HG03457 (cell line): ENCODE results near the gene HEPHL1.

Experiments used
- ATAC-seq: cut with Tn5 transposase; IDR thresholded peaks from one replicate; pipeline ENCODE4 v1.9.1; 2021; ENCODE audit warnings: moderate number of reproducible peaks; ENCODE audit not compliant: unreplicated experiment

HEPHL1 gene

DNA sequence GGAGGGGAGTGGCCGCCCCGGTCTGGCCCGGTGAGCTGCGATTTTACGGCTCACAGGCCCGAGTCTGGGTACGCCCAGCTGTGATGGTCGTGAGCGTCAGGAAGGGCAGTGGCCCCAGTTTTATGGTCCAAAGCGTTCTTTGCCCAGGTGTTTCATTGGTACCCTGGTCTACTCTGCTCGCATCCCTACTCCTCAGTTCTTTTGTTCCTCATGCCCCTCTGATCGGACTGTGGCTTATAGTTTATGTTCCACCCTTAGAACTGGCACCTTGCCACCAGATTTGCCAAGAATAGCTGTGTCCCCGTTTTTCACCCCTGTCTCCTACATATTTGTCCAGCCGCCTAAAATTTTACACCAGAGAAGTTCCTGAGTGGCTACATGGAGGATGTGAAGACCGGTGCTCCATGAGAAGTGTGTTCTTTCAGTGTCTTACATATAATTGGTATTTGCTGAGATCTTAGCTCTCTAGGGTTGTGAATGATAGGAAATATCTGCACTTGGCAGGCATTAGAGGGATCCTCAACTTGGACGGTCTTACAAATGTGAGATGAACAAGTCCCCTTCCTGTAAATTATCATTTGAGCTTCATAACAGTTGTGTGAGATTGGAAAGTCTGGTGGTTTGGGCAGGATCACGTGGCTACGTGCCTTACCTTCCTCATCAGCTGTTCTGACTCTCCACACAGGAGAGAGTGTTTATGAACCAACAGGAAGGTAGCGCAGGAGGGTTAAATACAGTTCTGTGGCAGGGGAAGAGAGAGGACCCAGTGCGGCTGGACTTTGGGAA is 108.6 kb downstream of the HEPHL1 start:
- ATAC-seq, result no peak

DNA sequence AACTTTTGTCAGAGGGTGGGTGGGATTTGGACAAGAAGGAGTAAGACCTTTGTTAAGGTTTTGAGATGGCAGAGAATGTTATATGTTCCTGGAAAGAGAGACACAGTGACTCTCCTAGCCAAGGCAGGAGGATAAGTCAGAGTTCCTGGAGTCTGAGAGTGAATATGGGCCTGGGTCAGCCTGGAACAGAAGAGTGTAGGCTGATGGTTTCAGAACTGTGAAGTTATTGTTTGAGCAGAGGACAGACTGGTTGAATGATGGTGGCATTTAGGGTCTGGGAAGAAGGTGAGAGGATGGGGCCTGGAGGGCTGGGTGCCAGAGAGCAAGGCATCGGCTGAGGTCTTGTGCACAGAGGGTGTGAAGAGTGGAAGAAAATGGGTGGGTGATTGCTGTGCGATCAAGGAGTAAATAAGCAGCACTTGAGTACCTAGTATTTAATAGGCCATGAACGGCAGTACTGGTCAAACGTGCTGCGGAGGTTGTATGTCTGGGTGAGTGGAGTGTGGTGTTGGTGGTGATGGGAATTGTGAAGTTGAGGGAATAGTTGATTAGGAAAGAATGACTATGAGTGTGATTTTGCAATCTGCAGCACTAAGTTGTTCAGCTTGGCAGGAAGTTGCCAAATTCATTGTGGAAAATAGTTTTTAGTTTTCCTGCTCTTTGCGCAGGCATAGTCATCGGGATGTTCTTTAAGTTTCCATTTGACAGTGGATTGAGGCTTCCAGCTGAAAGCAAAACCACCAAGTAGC is 109.3 kb downstream of the HEPHL1 start:
- no peak for ATAC-seq

DNA sequence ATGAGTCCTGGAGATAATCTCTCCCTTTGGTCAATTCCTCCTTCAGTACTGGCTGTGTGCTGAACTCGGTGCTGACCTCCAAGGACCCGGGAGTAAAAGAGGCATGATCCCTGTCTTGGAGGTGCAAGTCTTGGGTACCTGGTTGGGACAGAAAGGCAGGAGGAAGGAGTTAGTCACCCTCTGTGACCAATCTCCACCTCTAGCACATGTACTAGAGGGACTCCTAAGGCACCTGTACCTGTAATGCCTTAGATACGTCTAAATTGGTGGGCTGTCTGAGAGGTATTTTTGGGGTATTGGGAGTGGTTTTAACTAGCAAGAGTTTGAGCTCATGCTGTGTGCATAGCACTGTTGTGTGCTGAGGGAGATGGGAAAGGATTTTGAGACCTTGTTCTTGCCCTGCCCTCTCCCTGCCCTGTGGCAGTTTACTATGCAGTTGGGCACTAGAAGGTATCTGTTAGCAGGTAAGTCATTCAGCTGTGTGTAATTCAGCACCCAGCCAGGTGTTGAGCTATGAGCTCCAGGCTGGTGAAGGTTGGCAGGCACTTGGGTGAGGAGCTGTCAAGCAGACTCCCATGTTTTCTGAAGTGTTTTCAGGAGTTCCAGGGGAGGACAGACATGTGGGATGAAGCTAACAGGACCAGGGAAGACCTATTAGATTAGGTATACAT is 110.0 kb downstream of the HEPHL1 start:
- no peak for ATAC-seq

DNA sequence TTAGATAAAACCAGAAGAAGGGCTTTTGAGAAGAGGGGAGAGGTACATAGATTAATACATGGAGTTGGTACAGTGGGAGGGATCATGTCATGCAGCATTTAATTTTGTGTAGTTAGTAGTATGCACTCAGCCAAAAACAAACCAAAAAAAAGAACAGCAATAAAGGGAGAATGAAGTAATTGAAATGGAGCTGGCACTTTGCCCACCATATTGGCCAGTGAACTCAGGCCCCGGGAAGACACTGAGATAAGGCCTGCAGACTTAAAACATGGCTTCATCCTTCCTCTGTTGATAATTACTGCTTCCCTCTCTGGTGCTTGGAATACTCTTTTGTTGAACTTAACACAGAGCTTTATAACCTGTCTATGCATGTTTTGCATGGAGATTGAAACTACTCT is 110.6 kb downstream of the HEPHL1 start:
- no peak for ATAC-seq

DNA sequence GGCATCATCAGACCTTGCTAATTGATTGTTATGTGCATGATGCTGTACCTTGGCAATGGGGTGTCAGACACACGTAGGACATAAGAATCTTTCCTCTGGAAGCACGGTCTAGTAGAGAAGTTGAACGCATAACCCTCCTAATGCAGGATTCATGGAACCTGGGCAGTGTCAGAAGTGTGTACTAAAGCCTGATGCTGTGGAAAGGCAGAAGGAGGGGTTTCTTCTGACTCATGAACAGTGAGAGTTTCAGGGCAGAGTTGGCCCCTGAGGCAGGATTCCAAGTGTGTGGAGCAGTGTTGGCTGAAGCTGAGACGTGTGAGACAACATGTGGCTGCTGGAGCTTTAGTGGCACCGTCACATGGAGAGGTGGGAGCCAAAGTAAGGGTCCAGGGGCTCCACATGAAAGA is 111.0 kb downstream of the HEPHL1 start:
- ATAC-seq, result no peak

DNA sequence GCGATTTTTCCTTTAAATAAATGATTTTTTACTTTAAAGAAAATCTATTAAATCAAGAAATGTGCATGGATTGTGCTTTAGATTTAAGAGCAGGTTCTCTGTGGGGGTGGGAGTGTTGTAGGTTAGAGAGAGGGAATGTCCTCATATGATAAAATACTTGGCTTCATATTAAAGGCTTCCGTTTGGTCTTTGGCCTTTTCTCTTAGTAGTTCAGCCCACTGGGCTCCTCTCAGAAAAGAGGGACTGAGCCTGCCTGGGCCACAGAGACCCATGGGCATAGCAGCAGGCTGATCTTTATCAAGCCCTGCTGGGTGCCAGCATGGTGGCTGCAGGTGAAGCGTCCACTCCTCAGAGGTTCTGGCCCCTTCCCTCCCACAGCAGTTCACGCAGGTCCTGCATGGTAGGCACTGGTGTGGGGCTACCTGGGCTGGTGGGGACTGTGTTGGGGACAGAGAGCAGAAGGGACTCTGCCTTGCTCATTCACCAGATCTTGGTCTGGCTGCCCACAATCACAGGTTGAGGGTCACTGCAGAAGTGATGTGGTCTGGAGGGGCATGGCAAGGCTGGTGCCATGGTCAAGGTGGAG is 111.8 kb downstream of the HEPHL1 start:
- ATAC-seq, result no peak

DNA sequence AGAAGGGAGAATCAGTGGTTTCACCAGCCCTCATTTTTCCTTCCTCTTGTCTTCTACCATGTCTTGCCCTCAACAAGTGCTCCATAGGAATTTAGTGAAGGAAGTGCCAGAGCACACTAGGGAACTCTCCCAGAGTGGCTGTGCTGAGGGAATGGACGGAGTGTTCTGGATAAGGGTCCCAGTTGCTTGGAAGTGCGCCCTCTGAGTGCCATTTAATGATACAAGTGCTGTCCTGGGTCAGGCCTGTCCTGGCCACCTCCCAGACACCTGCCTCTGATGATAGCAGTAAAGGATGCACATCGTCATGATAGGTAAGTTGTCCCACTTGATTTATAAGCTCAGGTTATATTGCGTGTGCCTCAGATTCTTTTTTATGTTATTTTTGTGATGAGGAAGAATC is 112.6 kb downstream of the HEPHL1 start:
- no peak for ATAC-seq

DNA sequence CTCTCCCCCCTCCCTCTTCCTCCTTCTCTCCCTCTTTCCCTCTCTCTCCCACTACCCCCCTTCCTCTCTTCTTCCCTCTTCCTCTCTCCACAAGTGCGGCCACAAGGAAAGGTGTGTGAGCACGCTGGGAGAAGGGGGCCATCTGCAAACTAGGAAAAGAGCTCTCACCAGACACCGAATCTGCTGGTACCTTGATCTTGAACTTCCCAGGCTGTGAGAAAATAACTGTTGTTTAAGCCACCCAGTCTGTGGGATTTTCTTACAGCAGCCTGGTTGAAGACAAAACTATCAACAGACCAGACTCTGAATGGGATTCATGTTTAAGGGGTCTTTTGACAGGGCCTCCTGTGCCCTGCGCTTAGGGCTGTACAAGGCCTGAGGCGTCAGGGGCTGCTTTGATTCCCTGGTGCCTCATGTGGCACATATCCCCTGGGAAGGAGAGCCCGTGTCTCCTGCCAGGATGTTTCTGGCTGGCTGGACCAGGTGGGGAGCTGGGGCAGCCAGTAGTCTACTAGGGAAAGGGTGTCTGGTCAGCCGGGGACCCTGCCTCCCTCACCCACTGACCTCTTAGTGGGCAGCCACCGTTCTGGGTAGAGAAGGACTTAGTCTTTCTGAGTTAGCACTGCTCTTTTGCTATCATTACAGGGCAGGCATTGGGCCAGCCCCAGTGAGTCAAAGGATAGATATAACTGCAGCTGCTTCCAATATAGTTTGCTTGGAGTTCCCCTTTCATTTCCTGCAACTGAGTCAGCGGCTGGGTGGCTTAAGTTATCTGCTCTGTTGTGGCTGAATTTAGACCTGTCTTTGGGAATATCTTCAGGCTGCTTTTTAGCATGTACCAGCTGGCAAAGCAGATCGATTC is 113.7 kb downstream of the HEPHL1 start:
- no peak for ATAC-seq

DNA sequence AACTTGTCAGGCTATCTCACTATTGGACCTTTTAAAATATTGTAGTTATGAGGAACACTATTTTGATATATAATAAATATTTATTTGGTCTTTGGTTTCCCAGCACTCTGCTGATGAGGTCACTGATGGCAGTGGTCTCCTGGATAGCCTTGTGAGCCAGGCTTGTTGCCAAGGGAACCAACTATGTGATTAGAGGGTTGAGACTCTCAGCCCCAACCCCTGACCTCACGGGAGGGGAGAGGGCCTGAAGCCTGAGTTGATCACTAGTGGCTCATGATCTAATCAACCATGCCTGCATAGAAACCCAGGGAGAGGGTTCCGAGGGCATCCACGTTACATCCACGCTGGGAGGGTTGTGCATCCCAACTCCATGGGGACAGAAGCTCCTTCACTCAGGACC is 118.3 kb downstream of the HEPHL1 start:
- ATAC-seq, result no peak

DNA sequence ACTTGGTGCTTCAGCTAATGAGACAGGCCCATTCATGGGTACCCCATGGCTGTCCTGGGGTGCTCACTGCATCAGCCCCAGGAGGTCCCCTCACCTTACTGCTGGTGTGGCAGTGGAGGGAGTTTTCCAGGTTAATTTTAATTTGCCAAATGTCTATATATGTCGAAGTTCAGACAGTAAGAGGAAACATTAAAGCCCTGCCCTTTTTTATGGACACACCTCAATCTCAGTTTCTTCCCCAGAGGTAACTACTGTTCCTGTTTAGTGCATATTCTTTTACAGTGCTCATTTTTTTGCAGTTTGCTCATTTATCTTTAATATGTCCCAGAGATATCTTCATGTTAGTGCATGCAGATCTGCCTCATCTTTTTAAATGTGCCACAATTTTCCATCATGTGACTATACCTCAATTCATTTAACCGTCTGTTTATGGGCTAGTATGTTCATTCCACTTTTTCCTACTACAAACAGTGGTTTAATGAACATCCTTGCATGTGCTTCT is 119.1 kb downstream of the HEPHL1 start:
- ATAC-seq, result no peak

DNA sequence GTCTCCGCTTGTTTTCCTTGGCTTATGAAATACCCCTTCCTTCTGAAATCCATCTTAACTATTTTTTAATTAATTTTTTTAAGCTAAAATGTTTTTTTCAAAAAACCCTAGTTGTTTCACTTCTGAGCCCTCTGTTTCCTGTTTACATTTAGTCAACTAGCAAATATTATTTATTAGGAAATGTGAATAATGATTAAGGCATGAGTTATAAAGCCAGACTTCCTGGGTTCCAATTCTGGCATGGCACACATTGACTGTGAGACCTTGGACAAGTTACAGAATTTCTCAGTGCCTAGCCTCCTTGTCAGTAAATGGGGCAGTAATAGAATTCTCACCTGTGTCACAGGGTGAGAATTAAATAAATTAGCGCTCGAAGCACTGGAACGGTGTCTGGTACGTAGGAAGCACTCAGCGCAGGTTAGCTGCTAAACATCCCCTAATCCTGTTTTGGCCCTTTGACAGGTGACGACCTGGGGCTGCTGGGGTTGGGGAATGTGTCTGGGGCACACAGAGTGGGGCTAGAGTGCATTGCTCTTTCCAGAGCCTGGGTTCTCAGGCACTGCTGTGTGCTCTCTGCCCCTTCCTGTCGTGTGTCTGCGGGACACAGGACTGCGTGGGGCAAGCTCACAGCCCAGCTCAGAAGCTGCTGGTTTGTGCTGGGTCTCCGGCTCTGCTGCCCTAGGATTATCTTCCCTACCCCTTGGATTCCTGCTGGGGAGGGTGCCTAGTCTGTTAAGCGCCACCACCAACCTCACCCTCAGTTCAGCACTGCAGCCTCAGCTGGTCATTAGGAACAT is 120.6 kb downstream of the HEPHL1 start:
- ATAC-seq, result no peak

DNA sequence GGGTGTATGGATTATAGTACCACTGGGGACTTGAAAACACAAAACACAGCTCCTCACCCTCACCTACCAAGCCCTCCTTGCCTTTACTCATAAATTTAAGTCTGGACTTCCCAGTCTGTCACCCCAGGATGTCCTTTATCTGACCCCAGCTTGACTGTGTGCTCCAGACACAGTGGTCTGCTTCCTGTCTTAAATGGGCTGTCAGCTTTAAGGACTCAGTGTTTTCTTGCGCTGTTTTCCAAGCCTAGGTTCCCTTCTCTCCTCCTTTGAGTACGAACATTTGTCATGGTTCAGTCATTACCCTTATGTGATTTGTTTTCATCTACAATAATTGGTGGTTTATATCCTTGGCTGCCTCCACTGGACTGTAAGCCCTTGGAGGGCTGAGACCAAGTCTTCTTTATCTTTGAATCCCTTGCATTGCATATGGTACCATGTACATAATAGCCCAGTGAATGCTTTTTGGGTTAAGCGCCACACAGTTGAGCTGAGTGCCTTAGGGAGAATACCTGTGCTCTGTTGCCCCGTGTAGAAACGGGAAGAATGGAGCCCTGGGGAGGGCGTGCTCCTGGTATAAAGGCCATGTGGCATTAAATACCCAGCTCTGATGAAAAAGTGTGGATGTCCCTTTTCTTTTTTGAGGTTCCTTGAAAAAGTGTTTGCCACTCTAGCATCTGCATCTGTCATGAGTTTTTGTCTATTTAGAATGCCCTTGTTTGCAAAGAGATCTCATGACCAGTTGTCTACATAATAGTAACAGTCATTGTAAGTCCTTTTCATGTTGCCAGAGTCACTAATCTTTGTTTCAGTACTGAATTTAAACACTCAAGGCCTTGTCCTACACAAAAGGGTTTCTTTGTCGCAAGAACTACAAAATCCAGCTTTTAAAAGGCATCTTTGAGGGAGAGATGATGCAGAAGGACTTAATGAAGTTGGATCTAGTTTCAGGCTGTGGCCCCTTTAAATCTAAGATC is 121.4 kb downstream of the HEPHL1 start:
- ATAC-seq, result no peak

DNA sequence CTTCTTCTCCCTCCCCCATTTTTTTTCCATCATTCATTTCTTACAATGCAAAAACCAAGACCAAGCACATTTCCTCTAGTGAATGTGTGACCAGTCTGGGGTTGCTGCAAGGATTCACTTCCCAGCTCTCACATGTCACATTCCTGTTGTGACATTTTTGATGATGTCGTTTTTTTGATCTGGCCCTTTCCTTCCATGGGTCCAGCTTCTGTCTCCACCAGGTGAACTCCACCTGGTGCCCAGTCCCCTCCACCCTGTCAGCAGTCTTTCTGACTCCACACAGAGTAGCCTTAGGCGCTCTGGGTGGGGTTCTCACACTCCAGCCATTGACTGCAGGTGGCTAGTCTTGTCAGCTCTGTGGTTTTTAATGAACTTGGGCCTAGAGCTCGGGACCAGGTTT is 123.1 kb downstream of the HEPHL1 start:
- ATAC-seq, result no peak

DNA sequence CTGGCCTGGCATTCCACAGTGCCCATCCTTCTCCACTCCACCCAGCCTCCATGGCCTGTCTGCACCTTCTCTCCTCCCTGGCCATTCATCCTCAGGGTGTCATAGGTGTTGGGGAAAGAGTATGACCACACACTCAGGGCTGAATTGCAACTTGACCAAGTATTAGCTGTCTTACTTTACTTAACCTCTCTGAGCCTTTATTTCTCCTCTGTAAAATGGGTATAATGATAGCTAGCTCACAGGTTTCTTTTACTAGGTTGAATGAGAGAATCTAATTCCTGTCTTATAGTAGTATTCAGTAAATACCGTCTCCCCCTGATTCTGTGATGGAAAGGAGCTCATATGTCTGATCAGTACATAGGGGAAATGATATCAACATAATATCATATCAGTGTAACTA is 123.5 kb downstream of the HEPHL1 start:
- ATAC-seq, result no peak

DNA sequence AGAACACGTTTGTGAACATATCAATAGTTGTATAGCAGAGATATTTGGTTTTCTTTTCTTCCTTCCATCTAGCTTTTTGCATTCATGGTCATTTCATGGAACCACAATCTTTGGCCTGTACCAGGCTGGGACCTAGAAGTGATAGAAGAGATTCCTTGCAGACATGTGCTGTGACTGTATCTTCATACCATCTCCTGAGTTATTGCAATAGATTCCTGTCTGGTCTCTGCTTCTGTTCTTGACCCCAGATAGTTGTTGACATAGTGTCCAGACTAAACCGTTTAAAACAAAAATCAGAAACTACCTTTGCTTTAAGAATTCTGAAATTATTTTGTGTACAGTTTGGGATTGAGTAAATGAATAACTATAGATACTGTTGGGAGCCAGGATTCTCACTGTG is 124.3 kb downstream of the HEPHL1 start:
- ATAC-seq, result no peak

DNA sequence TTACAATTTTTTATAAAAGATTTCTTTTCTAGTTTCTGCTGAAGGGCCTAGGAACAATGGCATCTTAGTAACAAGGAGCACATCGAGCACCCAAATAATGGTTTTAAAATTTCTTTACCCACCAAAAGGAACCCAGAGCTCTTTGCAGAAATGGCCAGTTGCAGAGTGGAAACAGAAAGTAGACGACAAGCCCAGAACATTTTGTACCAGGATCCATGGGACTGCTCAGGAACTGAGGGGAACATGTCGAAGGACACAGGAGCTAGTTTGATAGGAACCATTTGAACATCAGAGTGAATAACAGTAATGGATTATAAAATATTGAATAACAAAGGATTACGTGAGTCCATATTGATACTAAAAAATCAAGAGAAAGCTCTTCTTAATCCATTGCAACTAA is 124.8 kb downstream of the HEPHL1 start:
- ATAC-seq, result no peak

DNA sequence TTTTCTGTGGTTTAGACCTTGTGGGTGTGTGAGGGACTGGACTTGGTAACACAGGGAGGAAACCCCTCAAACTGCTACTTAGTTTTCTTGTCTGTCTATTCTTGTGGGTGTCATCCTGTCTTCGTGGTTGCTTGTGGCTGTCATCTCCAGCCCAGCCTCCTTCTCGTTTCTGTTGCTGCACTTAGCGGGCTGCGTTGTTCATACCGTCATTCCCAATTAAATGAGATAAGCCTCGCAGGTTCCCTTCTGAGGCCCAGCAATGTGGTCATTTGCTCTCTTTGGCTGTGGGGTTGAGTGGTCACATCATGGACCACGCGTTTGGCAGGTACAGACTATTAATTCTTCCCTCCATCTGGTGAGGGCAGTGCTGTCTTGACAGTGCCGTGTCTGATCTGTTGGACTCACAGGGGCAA is 126.3 kb downstream of the HEPHL1 start:
- ATAC-seq, result no peak

DNA sequence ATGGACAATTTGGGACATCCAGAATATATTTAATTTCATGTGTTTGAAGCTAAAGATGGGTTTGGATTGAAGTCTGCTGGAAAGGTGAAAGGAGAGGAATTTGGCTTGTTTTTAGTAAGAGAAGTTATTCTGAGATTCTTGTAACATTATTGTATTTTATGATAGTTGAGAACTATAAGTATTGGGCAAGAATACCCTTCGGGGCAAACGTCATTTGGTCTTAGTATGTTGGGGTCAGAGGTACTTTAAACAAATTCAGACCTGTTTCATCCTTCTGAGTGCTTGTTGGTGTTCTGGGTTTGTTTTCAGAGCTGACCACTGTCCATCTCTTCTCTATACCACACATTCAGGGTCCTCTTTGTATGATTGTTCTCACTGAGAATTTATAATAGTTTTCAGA is 127.0 kb downstream of the HEPHL1 start:
- ATAC-seq, result no peak
